ENCODE results near the gene REG4.

DNA sequence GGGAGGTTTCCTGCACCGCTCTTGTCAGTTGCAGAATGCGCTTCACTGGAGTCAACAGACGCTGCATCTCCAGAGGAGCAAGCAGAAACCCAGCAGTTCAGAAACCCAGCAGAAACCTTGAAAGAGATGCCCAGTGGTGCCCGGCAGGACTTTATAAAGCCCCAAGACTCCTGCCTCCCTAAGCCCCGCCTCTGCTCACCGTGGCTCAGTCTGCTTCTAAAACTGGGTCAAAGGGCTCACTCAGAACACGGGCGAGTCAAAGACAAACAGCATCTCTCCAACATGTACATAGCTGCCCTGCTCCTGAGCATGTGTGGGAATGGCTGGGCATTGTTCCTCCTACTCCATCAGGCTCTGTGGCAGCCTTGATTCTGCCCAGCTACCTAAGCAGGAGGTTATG, 42.5 kb downstream of the REG4 start, which contains the start of gene HMGCS2:
- TF ChIP-seq, protein P1, sequence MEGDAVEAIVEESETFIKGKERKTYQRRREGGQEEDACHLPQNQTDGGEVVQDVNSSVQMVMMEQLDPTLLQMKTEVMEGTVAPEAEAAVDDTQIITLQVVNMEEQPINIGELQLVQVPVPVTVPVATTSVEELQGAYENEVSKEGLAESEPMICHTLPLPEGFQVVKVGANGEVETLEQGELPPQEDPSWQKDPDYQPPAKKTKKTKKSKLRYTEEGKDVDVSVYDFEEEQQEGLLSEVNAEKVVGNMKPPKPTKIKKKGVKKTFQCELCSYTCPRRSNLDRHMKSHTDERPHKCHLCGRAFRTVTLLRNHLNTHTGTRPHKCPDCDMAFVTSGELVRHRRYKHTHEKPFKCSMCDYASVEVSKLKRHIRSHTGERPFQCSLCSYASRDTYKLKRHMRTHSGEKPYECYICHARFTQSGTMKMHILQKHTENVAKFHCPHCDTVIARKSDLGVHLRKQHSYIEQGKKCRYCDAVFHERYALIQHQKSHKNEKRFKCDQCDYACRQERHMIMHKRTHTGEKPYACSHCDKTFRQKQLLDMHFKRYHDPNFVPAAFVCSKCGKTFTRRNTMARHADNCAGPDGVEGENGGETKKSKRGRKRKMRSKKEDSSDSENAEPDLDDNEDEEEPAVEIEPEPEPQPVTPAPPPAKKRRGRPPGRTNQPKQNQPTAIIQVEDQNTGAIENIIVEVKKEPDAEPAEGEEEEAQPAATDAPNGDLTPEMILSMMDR (IDR thresholded peaks at IDR 0.05), result no peak
- TF ChIP-seq RCOR1 (IDR thresholded peaks at IDR 0.05; ENCODE audit: low read depth, low read length) (no peak), HOXA7 (CRISPR knock-in tag; IDR thresholded peaks at IDR 0.05) (no peak), POLR2A (IDR thresholded peaks at IDR 0.05; ENCODE audit: low read length) (no peak), NR3C1 (IDR thresholded peaks at IDR 0.05) (no peak), BHLHE40 (IDR thresholded peaks at IDR 0.05; ENCODE audit: low read depth, low read length) (no peak)
- TF ChIP-seq, protein P2, sequence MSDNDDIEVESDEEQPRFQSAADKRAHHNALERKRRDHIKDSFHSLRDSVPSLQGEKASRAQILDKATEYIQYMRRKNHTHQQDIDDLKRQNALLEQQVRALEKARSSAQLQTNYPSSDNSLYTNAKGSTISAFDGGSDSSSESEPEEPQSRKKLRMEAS (IDR thresholded peaks at IDR 0.05), result no peak
